Heart left ventricle (tissue), 13 donors: ENCODE data around the gene GOLGA8S.

Experiments
- POLR2A ChIP-seq, 2 donors: fragments of 450-650 bp; IDR thresholded peaks; one replicate each; pipeline ENCODE4 v1.6.1; 2017; ENCODE audit warnings: antibody characterized with exemption in 2 of 2, mild to moderate bottlenecking in 2 of 2, moderate library complexity in 2 of 2
- TF ChIP-seq, protein P1 (sequence below), 12 donors: fragments of 200-600 bp; sonication (generic) in 4 of 12; IDR thresholded peaks; one replicate each; pipeline versions ENCODE4 v1.5.0 to v1.8.0; 2018 to 2022; ENCODE audit warnings: antibody characterized with exemption in 12 of 12, mild to moderate bottlenecking in 5 of 12
- donor health status: ischemic (EF 13 %, LVEDD 7.1; RV severe dilation, severe dysfunction).
- donor health status: DM: no; HTN: yes; CAD: no.
- donor health status: DM: no; HTN: no; CAD: no.
- donor health status: ischemic (EF 25% LVEDD 6.9; RV normal size, moderate dysfunction).
- donor health status: ischemic (EF 25% LVEDD 5.7; RV mildly dilated, moderate dysfunction).
- donor health status: ischemic (EF 35%, LVEDD 5.7; RV mildly dilated, moderate dysfunction).
- donor health status: nonischemic (EF 11% LVEDD 7.7; RV severe dilation, severe dysfunction).
- donor health status: DM: yes; HTN: yes; CAD: no.
- donor health status: PGD.
- donor health status: ischemic (EF 29% LVEDD 5.4; RV normal size, mild dysfunction).
- donor health status: nonischemic (EF 23%, LVEDD 6.1; RV moderate dilation, normal function).

DNA sequence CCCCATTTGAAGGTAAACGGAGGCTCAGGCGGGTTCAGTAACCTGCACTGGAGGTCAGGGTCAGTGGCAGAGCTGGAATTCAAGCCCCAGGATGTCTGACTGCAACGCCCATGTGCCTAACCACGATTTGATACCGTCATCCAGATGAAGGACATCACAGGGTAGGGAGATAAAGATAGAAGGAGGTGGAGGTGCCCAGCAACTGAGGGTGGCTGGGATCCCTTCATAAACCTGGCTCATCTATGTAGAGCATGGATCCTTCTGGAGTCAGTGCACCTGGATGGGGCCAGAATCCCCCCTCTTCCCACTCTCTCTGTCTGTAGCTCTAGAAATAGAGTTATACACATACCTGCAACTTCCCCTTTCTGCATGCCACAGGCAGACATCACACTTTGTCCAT lies 41.3 kb downstream of the GOLGA8S start:
- TF ChIP-seq, protein P1, sequence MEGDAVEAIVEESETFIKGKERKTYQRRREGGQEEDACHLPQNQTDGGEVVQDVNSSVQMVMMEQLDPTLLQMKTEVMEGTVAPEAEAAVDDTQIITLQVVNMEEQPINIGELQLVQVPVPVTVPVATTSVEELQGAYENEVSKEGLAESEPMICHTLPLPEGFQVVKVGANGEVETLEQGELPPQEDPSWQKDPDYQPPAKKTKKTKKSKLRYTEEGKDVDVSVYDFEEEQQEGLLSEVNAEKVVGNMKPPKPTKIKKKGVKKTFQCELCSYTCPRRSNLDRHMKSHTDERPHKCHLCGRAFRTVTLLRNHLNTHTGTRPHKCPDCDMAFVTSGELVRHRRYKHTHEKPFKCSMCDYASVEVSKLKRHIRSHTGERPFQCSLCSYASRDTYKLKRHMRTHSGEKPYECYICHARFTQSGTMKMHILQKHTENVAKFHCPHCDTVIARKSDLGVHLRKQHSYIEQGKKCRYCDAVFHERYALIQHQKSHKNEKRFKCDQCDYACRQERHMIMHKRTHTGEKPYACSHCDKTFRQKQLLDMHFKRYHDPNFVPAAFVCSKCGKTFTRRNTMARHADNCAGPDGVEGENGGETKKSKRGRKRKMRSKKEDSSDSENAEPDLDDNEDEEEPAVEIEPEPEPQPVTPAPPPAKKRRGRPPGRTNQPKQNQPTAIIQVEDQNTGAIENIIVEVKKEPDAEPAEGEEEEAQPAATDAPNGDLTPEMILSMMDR (IDR thresholded peaks at IDR 0.05), result no peak
- TF ChIP-seq POLR2A (IDR thresholded peaks at IDR 0.05), result no peak
